HG03135 (cell line): ENCODE measurements around the gene CFTR.

Experiments used
- ATAC-seq: cut with Tn5 transposase; IDR thresholded peaks from one replicate; pipeline ENCODE4 v1.9.1; 2021; ENCODE audit warnings: mild to moderate bottlenecking, moderate library complexity; ENCODE audit not compliant: unreplicated experiment

Gene CFTR

GRCh38 chr7:117645481-117646165 is 165.8 kb downstream of the CFTR start:
- no peak for ATAC-seq

GRCh38 chr7:117648203-117648866 is 168.5 kb downstream of the CFTR start:
- no peak for ATAC-seq

GRCh38 chr7:117652943-117653680 is 173.3 kb downstream of the CFTR start:
- no peak for ATAC-seq

- ATAC-seq = no peak
Measured at GRCh38 chr7:117654780-117655179, 175.0 kb downstream of the CFTR start.

GRCh38 chr7:117656806-117657205 is 177.0 kb downstream of the CFTR start:
- ATAC-seq = no peak

- ATAC-seq = no peak
Measured at GRCh38 chr7:117659531-117660011, 179.7 kb downstream of the CFTR start.

- ATAC-seq = no peak
Measured at GRCh38 chr7:117661328-117661727, 181.5 kb downstream of the CFTR start.

- no peak for ATAC-seq
Measured at GRCh38 chr7:117664047-117664446, 184.2 kb downstream of the CFTR start.

- no peak for ATAC-seq
Measured at GRCh38 chr7:117665368-117665767, 185.5 kb downstream of the CFTR start.

GRCh38 chr7:117666031-117666430 is 186.2 kb downstream of the CFTR start:
- ATAC-seq = no peak

GRCh38 chr7:117666689-117667088 is 186.9 kb downstream of the CFTR start:
- ATAC-seq = no peak

- no peak for ATAC-seq
Measured at GRCh38 chr7:117667456-117667855, 187.6 kb downstream of the CFTR start.

GRCh38 chr7:117669818-117670217 is 190.0 kb downstream of the CFTR start:
- no peak for ATAC-seq

GRCh38 chr7:117672453-117672852 is 192.6 kb downstream of the CFTR start:
- ATAC-seq = no peak

- ATAC-seq = no peak
Measured at GRCh38 chr7:117673367-117673766, 193.5 kb downstream of the CFTR start.

- no peak for ATAC-seq
Measured at GRCh38 chr7:117673839-117674238, 194.0 kb downstream of the CFTR start.

- ATAC-seq = no peak
Measured at GRCh38 chr7:117674617-117675016, 194.8 kb downstream of the CFTR start.

GRCh38 chr7:117675497-117676435 is 195.9 kb downstream of the CFTR start:
- ATAC-seq = no peak

GRCh38 chr7:117679120-117679519 is 199.3 kb downstream of the CFTR start:
- no peak for ATAC-seq

- no peak for ATAC-seq
Measured at GRCh38 chr7:117682681-117683385, 203.0 kb downstream of the CFTR start.
